Measurements from ENCODE around the gene PRODH2. TPM values are rescaled to one million over a fixed set of nuclear protein-coding genes. Genes with fewer than 3 reads are reported as not detected.

The PRODH2 gene
- polyA plus RNA-seq, 1 of the 3 experiments (the other 2 are of a cell fraction), result not detected

DNA sequence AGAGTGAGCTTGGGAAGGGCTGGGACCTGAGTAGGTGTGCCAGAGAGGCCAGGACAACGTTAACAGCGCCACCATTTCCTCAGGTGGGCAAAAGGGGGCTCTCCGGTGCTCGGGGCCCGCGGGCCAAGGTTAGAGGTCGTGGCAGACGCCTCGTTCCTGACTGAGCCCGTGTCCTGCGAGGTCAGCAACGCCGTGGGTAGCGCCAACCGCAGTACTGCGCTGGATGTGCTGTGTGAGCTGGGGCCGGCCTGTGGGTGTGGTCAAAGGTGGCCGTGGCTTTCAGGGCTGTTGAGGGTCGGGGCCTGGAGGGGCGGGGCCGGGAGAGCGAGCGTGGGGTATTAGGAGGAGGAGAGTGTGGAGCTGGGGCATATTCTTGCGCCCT, 47.8 kb upstream of the PRODH2 start:
- Histone ChIP-seq H3K79me2 (ENCODE audit: insufficient read depth) (no peaks in the 10 kb centered on the region), H3K27me3 (ENCODE audit: insufficient read depth) (no peaks in the 10 kb centered on the region), H3F3A (replicated peaks; ENCODE audit: insufficient read depth) (no peaks in the 10 kb centered on the region), H3K27ac (ENCODE audit: low read depth in 2 of 2, low read length in 1 of 2) (no peak overlapping the region), H3K36me3 (replicated peaks in 1 of 2; ENCODE audit: control insufficient read depth in 1 of 2, insufficient read depth in 2 of 2, low read length in 1 of 2) (no peaks in the 10 kb centered on the region), H3K9ac (no peak overlapping the region), H3K4me3 (ENCODE audit: low read depth in 2 of 2, low read length in 1 of 2) (no peak overlapping the region), H3K4me1 (ENCODE audit: control insufficient read depth in 1 of 2, insufficient read depth in 2 of 2, low read depth in 1 of 2, low read length in 1 of 2) (peaks cover 0 to 11% of the 10 kb centered on the region in 2 experiments; a peak in 1 of 4 replicates), H2AFZ (ENCODE audit: low read depth) (no peak overlapping the region), H3K9me2 (no peaks in the 10 kb centered on the region), H3K4me2 (no peak overlapping the region), H3K9me3 (no peaks in the 10 kb centered on the region), H4K20me1 (ENCODE audit: insufficient read depth) (no peaks in the 10 kb centered on the region)
- DNase-seq, result no peak
- TF ChIP-seq YY1 (IDR thresholded peaks at IDR 0.05; ENCODE audit: low read depth), result no peak
- TF ChIP-seq NRF1 (IDR thresholded peaks at IDR 0.05; ENCODE audit: low read depth, low read length), result no peak
- TF ChIP-seq FOXJ3 (CRISPR knock-in tag; IDR thresholded peaks at IDR 0.05), result no peak
- TF ChIP-seq JUND (IDR thresholded peaks at IDR 0.05), result no peak
- TF ChIP-seq GABPA (IDR thresholded peaks at IDR 0.05; ENCODE audit: low read depth), result no peak
- TF ChIP-seq SMC3 (IDR thresholded peaks at IDR 0.05; ENCODE audit: low read depth, low read length), result no peak
- TF ChIP-seq REST (IDR thresholded peaks at IDR 0.05; ENCODE audit: low read depth, low read length), result no peak
- no peak for TF ChIP-seq PBX3 (IDR thresholded peaks at IDR 0.05)
- no peak for TF ChIP-seq FOXM1 (IDR thresholded peaks at IDR 0.05; ENCODE audit: low read depth)
- no peak for TF ChIP-seq TCF12 (IDR thresholded peaks at IDR 0.05)
- no peak for TF ChIP-seq RXRA (IDR thresholded peaks at IDR 0.05; ENCODE audit: borderline replicate concordance, low read depth)
- no peak for TF ChIP-seq USF2 (IDR thresholded peaks at IDR 0.05; ENCODE audit: borderline replicate concordance, low read depth, low read length)
- TF ChIP-seq RCOR1 (IDR thresholded peaks at IDR 0.05; ENCODE audit: low read length), result no peak
- TF ChIP-seq, protein P1, sequence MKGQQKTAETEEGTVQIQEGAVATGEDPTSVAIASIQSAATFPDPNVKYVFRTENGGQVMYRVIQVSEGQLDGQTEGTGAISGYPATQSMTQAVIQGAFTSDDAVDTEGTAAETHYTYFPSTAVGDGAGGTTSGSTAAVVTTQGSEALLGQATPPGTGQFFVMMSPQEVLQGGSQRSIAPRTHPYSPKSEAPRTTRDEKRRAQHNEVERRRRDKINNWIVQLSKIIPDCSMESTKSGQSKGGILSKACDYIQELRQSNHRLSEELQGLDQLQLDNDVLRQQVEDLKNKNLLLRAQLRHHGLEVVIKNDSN (IDR thresholded peaks at IDR 0.05; ENCODE audit: borderline replicate concordance, low read depth), result no peak
- POLR2A ChIA-PET, result no interaction called here
- 77% methylated on average over 19 of the region's 24 CpGs for WGBS (ENCODE audit: low lambda C conversion rate)
- CTCF ChIA-PET, result interaction anchor here (1.0 to 1.2 kb wide), 2 partner anchors 10 to 11 kb away, joined by 3 to 5 read pairs; no protein-coding TSS in a partner anchor

All from SK-N-SH (cell line).